GM21528 (cell line): Measurements from ENCODE around the gene CACNA2D1.

ENCODE experiments used
- ATAC-seq: cut with Tn5 transposase; IDR thresholded peaks from one replicate; pipeline ENCODE4 v1.9.1; 2021; ENCODE audit warnings: mild to moderate bottlenecking, moderate library complexity; ENCODE audit not compliant: unreplicated experiment, low FRiP score

CACNA2D1 gene

DNA sequence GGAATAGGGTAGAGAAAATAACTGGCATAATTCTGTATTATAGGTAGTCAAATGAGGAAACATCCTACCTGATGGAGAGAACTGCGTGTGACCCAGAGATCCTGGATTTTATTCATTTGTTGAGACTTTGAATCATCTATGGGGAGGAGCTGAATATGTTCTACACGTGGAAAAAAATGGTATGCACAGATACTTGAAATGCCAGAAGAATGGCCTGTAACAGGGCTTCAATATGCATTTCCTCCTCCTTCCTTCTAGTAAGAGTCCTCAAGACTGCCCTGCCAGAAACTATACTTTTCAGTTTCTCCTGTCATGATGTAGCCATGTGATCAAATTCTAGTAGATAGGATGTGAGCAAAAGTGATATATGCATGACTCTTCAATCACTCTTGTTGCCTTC, 372.1 kb downstream of the CACNA2D1 start:
- ATAC-seq, result no peak

DNA sequence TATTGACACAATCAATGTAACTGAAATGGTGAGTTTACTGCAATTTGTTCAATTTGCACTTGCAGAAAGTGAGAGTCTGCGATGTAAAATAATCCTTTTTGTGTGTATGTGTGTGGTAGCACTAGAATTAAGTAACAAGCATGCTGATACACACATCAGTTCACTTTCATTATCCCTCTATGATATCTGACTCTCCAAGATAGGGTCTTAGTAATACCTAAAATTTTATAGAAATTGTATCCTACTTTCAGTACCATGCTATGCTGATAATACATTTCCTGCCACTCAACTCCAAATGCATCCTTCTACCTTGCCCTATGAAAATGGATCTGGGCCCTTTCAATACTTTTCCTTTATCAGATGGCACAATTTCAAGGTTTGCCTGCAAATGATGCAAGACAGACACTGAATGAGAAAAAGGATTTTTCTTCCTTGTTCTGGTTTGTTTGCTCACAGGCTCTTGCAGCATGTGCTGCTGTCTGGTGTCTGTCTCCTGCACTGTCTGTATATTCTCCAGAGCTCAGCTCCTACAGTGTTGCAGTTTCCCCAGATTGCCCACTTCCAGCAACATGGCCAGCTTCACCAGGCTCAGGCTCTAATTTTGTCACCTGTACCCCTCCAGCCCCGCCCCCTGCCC, 375.8 kb downstream of the CACNA2D1 start:
- ATAC-seq, result no peak

DNA sequence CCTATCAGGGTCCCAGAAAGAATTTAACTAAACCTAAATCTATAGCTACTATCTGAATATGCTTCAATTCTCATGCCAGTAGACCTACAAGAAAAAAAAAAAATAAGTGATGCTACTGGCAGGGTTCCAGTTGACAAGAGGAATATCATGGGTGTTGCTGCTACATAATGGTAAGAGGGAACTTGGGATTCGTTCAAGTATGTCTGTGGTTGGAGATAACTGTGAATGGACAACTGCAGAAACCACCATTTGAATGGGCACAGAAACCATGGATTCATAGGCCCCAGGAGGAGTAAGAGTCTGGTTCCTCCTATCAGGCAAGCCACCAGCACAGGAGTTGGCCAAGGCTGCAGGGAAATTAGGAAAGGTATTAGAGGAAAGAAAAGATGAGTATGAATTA, 386.1 kb downstream of the CACNA2D1 start:
- no peak for ATAC-seq

- no peak for ATAC-seq
These were observed 387.3 kb downstream of the CACNA2D1 start for GRCh38 chr7:82056282-82056681.

GRCh38 chr7:82054544-82054943, 389.0 kb downstream of the CACNA2D1 start:
- ATAC-seq, result no peak

DNA sequence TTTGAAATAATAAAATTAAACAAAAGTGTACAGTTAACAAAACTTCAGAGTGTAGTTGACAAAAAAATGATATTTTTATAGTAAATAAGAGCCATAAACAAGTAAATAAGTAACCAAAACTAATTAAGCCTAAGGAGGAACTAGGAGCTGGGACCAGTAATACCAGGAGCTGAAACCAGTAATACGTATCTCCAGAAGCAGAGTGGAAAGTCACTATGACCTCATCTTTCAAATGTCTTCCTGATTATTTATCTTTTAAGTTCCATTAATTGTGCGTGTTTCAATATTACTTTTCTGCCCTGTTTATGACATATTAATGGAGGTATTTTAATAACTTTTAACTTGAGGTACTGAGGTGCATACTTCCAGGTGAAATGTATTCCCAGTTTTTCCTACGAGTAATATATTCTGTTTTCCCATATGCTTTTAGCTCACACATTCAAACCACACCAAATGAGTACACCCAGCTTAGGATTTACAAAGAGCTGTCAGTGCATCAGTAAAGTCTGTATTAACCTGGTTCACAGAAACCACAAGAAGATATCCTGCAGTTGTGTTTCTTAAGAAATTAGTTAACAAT, 390.0 kb downstream of the CACNA2D1 start:
- ATAC-seq, result no peak

- no peak for ATAC-seq
These were observed 392.0 kb downstream of the CACNA2D1 start for GRCh38 chr7:82051601-82052000.

DNA sequence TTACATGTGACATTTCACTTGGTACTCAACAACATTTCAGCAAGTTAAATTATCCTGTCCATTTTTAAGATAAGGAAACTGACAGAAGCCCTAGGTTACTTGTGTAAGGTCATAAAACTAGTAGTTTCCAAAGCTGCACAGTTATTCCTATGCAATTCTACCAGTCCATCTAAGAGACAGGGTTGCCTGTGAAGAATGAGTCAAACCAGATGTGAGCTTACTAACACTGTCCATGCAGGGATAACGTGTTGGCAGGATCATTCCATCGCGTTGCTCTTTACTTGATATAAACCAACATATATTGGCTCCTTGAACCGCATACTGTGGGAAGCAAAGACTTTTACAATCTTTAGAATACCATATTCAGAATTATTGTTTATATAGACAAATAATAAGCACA, 392.8 kb downstream of the CACNA2D1 start:
- ATAC-seq, result no peak

DNA sequence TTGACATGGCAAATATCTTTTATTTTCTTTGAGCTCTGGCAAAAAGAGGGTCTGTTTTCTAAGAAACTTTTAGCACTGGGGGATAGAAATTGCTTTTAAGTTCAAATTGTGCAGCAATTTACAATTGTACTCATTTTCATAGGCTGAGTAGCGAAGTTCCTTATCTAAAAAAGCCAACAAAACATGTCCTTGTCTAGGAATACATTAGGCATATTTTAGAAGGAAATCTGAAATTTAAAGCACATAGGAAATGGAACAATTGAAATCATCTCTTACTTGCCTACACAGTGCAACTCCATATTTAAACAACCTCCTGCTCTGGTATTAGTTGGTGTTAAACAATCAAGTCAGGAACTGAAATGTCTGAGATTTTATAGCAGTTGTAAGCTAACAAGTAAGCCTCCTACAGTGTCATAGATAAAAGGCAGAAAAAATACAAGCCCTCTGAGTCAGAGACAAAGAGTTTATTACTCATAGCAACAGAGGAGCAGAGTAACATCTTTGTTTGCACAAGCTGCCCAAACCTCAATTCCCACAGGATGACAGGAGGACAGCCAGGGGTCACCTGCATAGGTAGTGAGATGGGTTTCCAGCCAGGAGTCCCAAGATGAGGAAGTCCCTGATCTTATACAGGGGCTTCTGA, 393.6 kb downstream of the CACNA2D1 start:
- ATAC-seq, result no peak

GRCh38 chr7:82049442-82049841, 394.1 kb downstream of the CACNA2D1 start:
- ATAC-seq, result no peak

- peak; percentile 75 for ATAC-seq
These were observed 399.0 kb downstream of the CACNA2D1 start for GRCh38 chr7:82044497-82045080.

DNA sequence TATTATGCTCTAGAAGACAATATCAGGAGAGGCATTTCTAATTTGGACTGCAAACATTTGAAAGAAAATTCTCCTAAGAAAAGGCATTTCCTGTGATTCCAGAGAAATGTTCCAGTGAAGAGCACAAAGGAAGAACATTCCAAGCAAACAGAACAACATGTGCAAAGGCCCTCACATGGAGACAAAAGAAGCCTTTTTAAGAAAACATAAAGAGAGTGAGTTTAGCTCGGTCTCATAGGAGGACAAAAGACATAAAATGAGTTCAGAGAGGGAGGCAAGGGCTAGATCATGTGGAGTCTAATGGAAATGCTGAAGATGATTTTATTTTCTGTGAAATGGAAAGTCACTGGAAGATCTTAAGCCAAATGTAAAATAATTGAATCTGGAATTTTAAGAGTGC, 404.0 kb downstream of the CACNA2D1 start:
- no peak for ATAC-seq

DNA sequence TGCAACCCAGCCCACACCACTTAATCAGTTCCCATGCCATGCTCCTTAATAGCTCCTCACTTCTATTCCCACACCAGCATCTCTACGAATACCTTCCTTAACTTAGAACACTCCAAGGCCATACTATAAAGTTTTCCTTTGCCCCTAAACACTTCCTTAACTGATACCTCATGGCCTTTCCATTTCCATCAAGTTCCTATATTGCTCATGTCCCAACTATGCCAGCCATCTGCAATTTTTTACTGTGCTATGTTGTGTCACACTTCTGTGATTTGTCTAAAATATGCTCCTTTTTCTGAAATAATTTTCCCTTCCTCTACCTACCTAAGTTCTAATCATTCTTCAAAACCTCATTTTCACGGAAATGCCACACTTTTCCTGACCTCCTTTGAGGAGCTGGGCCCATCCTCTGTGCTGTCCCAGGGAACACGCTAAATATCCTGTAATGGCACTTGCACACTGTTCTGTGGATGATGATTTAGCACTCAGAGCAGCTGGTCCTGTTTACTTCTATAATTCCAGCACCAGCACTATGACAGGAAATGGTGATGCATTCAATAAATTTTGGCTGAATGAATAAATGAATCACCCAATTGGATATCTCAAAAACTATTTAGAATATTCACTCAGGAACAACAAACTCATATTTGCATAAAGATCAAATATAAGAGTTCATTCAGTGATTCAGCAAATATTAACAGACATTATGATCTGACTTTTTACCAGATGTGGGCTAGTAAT, 407.3 kb downstream of the CACNA2D1 start:
- no peak for ATAC-seq

- ATAC-seq, result no peak
These were observed 408.1 kb downstream of the CACNA2D1 start for GRCh38 chr7:82035456-82035855.

DNA sequence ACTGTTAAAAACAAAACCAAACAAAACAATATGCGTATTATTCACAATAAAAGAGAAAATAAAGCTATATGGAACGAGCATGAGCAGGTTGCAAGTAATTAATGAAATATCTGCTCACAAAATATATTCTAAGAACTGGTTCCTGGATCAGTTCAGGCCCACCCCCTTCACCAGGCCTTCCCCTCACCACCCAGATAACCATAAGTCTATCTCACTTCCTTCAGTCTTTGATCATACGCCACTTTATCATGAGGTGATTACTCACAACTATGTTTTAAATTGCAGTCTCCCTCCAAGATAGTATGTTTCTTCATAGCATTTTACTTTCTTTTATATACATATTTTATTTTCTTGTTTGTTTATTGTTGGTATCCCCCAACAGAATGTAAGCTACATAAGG, 410.7 kb downstream of the CACNA2D1 start:
- no peak for ATAC-seq

GRCh38 chr7:82029236-82029913, 414.2 kb downstream of the CACNA2D1 start:
- no peak for ATAC-seq

- no peak for ATAC-seq
These were observed 415.5 kb downstream of the CACNA2D1 start for GRCh38 chr7:82028097-82028496.

DNA sequence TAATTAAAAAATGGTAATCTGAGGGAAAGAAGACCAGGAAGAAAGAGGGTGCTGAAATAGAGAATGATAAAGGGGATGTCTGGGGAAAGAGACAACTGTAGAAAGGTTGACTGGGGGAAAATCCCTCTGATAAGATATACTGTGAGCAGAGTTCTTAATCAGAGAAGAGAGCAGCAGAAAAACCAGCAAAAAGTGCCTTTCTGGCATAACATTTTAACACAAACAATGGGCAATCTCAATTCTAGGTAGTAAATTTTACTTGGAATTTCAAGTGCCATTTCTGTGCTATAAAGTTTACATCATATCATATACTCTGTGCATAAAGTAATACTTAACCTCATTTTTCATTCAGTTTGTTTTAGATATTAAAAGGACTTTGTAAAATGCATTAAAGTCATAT, 421.9 kb downstream of the CACNA2D1 start:
- no peak for ATAC-seq

DNA sequence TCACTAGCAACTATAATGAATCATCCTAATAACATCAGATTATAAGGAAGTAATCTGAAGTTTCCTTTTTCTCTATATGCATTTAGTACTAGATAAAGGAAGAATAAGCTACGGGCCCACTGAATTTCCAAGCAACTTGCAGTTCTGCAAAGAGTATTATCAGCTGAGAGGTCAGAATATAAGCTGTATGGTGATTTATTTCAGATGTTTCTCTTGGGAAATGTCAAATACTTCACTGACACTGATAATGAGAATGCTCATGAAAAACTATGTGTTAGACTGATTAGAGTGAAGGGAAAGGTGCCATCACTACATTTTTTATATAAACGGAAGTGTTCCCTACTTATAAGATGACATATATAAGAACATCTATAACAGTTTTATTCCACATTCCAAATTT, 422.5 kb downstream of the CACNA2D1 start:
- ATAC-seq, result no peak
